Coronary artery (tissue), 2 donors: ENCODE results near the gene SLC22A23.

Experiments used
- DNase-seq: peaks from one replicate; pipeline ENCODE4 v3.0.0-alpha.2; 2017; ENCODE audit warnings: low spot score
- H3K27ac ChIP-seq, 2 donors: fragments of 200-600 bp; sonication (generic); one replicate each; pipeline ENCODE4 v1.5.1; 2016 to 2019
- H3K4me3 ChIP-seq: fragments of 200-600 bp; sonication (generic); 2 replicates; pipeline ENCODE4 v1.5.1; 2016; ENCODE audit warnings: mild to moderate bottlenecking, moderate library complexity
- TF ChIP-seq, protein P1 (sequence below): fragments of 200-600 bp; sonication (generic); IDR thresholded peaks from one replicate; pipeline ENCODE4 v1.5.1; 2019; ENCODE audit warnings: antibody characterized with exemption

Gene SLC22A23

DNA sequence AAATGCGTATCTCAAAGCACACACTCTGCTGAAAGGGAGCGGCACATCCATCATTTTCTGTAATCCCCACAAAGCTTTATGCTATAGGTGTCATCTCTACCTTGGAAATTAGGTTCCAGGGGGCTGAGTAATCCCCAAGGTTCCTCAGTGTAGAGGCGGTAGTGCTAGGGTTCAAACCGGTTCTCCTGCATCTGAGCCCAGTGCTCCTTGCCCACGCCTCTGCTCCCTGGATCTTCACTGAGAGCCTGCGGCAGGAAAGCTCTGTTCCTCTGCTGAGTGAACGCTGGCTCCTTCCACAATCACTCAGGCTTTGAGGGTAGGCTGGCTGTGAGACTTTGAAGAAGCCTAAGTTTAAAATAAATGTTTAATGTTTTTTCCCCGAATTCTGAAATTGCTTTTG lies 24.9 kb downstream of the SLC22A23 start:
- DNase-seq = no peak
- TF ChIP-seq, protein P1, sequence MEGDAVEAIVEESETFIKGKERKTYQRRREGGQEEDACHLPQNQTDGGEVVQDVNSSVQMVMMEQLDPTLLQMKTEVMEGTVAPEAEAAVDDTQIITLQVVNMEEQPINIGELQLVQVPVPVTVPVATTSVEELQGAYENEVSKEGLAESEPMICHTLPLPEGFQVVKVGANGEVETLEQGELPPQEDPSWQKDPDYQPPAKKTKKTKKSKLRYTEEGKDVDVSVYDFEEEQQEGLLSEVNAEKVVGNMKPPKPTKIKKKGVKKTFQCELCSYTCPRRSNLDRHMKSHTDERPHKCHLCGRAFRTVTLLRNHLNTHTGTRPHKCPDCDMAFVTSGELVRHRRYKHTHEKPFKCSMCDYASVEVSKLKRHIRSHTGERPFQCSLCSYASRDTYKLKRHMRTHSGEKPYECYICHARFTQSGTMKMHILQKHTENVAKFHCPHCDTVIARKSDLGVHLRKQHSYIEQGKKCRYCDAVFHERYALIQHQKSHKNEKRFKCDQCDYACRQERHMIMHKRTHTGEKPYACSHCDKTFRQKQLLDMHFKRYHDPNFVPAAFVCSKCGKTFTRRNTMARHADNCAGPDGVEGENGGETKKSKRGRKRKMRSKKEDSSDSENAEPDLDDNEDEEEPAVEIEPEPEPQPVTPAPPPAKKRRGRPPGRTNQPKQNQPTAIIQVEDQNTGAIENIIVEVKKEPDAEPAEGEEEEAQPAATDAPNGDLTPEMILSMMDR = no peak
- Histone ChIP-seq H3K27ac (no peak overlapping the region), H3K4me3 (no peak overlapping the region)

GRCh38 chr6:3429211-3429610 lies 27.6 kb downstream of the SLC22A23 start:
- Histone ChIP-seq H3K27ac (no peak overlapping the region), H3K4me3 (no peak overlapping the region)
- TF ChIP-seq, protein P1 = no peak
- DNase-seq = no peak

- no peak for DNase-seq
- H3K27ac ChIP-seq = no peak overlapping the region
Measured at GRCh38 chr6:3428700-3429099, 28.1 kb downstream of the SLC22A23 start.

GRCh38 chr6:3428247-3428646 lies 28.6 kb downstream of the SLC22A23 start:
- no peak overlapping the region for H3K27ac ChIP-seq
- DNase-seq = no peak
- H3K4me3 ChIP-seq = no peak overlapping the region
- TF ChIP-seq, protein P1 = no peak

More at GRCh38 chr6:3428700-3429099, 28.1 kb downstream of the SLC22A23 start:
- H3K4me3 ChIP-seq = no peak overlapping the region
- TF ChIP-seq, protein P1 = no peak

DNA sequence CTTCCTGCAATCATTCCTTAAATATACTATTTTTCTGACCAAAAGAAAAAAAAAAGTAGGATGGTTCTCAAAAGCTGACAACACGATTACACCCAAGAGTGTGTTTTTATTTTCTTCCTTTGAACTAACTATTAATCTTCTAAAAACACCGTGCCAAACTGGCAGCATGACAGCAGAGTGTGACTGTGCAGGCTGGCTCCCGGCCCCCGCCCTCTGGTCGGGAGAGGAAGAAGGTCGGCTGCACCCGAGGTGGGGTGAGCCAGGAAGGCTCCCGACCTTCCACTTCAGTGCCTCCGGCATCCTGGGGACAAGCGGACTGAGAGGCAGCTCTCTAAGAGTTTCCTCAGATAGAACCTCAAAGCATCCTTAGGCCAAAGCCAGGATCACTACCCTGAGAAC lies 29.2 kb downstream of the SLC22A23 start:
- DNase-seq = no peak
- TF ChIP-seq, protein P1 = no peak
- Histone ChIP-seq H3K4me3 (no peak overlapping the region), H3K27ac (no peak overlapping the region)

GRCh38 chr6:3426927-3427686 lies 29.7 kb downstream of the SLC22A23 start:
- TF ChIP-seq, protein P1 = no peak
- H3K27ac ChIP-seq = no peak overlapping the region
- no peak overlapping the region for H3K4me3 ChIP-seq
- DNase-seq = no peak
